OCI-M2 (cell line): ENCODE measurements around the gene WDR91.
"Not testable (repeated sequence)": the region's sequence is repeated elsewhere in the genome, so short reads cannot be mapped to it uniquely, and the experiment has no call there.

Source experiments
- DNase-seq: peaks from one replicate; lab custom pipeline; 2025; ENCODE audit not compliant: unreplicated experiment; lab: John Stamatoyannopoulos, UW

Gene WDR91

GRCh38 chr7:135180122-135180521 lies 31.2 kb downstream of the WDR91 start:
- DNase-seq = no peak

- DNase-seq = no peak
Observed at GRCh38 chr7:135179321-135179925, 31.9 kb downstream of the WDR91 start.

DNA sequence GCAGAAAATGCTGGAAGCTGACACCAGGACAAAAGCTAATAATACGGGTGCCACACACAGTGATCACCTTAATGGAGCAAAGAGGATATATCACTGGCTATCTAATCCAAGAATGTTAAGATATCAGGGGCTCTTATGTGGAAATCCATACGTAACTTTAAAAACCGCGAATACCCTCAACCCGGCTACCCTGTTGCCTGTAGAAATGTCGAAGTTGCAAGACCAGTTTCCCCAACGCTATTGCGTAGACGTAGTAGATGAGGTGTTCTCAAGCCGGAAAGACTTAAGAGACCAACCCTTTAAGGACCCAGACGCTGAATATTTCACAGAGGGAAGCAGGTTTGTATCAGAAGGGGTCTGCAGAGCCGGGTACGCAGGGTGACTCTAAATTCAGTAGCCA lies 33.0 kb downstream of the WDR91 start:
- no peak for DNase-seq

- no peak for DNase-seq
Observed at GRCh38 chr7:135177028-135177696, 34.2 kb downstream of the WDR91 start.

DNA sequence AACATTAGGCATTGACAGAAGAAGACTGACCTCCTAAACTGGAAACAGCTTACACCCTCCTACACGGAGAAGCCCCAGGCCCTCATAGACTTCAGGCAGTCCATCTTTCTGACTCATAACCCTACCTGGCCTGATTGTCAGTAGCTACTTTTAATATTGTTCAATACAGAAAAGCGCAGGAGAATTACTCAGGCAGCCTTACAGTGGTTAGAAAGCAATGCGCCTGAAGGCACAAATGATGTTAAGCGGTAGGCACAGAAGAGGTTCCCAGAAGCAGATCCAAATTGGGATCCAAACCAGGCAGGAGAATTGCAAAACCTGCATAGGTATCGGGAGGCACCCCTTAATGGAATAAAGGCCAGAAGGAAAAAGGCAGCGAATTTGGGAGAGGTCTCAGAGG lies 35.4 kb downstream of the WDR91 start:
- no peak for DNase-seq

DNA sequence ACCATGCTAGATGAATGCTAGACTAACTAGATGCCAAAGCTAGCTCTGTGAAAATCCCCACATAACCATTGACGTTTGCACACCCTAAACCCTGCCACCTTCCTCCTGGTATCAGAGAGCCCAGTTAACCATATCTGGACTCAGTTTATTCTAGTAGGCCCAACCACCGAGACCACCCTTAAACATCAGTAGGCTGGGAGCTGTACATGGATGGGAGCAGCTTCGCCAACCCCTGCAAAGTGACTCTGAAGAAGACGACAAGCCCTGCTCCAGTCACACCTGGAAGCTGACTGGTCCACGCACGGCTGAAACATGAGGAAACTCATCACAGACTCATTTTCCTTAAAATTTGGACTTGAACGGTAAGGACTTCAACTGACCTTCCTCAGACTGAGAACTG lies 36.4 kb downstream of the WDR91 start:
- DNase-seq = no peak

DNA sequence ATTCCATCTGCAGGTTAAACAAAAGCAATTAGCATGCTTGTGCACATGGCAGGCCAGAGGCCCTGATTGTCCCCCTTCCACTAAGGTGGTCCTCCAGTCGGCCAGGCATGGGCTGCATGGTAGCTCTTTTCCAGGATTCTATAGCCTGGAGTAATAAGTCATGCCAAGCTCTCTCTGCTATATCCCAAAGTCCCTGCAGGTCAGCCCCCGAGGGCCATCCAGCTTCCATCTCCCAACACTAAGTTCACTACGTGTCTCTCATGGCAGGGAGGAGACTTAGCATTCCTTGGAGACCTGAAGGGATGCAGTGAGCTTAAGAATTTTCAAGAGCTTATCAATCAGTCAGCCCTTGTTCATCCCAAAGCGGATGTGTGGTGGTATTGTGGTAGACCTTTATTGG lies 37.4 kb downstream of the WDR91 start:
- DNase-seq = not testable (repeated sequence)

DNA sequence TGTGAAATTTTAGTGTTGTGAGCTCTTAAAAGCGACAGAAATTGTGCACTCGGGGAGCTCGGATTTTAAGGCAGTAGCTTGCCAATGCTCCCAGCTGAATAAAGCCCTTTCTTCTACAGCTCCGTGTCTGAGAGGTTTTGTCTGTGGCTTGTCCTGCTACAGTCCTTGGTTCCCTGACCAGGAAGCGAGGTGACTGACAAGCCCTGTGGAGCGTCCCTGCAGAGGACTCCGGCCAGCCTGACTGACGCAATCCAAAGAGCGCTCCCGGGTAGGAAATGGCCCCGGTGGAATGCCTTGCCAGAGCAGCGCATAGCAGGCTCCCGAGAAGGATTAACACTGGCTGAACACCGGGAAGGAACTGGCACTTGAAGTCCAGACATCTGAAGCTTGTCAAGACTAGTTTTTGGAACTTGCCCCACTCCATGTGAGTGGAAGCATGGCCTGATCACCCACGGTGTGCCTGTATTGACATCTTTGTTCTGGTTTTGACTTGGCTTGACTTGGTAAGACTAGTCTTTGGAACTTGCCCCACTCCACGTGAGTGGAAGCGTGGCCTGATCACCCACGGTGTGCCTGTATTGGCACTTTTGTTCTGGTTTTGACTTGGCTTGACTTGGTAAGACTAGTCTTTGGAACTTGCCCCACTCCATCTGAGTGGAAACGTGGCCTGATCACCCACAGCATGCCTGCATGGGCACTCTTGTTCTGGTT lies 39.6 kb downstream of the WDR91 start:
- DNase-seq = not testable (repeated sequence)

- not testable (repeated sequence) for DNase-seq
Observed at GRCh38 chr7:135170998-135171481, 40.3 kb downstream of the WDR91 start.

DNA sequence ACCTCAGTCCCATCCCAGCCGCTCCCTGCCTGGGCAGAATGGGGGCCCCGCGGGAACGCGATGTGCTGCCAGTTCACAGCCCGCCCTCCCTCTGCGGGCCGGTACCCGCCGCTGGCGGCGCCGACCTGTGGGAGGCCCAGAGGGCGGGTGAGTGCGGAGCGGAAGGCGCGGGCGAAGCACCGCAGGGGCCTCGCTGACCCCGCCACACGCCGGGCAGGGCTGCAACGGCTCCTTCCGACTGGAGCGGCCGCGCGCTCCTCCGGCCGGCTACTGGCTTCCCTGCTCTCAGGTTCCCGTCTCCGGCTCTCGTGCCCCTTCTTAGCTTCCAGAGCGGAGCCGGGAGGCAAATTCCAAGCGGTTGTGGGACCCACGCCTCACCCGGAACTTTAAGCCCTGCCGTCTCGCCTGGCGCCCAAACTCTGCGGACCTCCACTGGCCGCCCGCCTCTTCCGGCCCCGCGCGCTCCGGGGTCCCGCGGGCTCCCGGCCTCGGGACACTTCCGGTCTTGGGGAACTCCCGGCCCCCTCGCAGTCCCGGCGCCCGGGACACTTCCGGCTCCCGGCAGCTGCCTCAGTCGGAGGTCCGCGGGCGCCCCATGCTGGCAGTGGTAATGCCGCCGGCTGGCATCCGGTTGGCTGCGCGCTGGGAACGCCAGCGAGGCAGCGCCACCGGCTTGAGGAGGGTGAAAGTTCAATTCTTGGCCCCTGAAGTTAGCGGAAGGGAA lies 40.9 kb downstream of the WDR91 start, which contains the start of gene CYREN:
CYREN (minus strand) TSS at position 434 of the 724 bp plus-strand sequence. CDS start 1,785 bp downstream, outside the sequence.
- DNase-seq = peak; percentile 91

- DNase-seq = no peak
Observed at GRCh38 chr7:135169964-135170273, 41.4 kb downstream of the WDR91 start.

- DNase-seq = no peak
Observed at GRCh38 chr7:135169141-135169963, 42.0 kb downstream of the WDR91 start.

- DNase-seq = no peak
Observed at GRCh38 chr7:135168489-135169140, 42.7 kb downstream of the WDR91 start.

- no peak for DNase-seq
Observed at GRCh38 chr7:135168001-135168400, 43.3 kb downstream of the WDR91 start.

DNA sequence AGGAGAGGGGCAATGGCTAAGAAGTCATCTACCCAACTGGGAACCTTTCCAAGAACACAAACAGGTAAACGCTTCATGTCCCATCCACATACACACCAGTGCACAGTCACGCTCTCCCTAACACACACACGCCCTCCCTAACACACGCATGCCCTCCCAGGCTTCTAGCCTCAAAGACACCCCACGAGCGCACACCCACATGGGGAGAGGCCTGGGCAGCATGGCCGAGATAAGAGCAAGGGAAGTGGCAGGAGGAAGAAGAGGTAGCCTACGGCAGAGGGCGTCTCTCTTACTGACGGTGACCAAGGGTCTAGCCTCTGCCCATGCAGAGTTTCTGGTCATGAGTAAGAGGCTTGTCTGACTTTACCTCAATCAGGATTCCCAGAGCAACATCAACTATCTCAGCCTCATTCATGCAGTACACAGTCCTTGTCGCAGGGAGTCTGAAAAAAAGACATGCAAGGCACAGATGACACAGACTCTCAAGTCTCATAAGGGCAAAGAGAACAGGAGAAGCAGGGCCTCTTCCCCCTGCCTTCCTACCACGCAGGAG lies 43.9 kb downstream of the WDR91 start:
- no peak for DNase-seq

- no peak for DNase-seq
Observed at GRCh38 chr7:135166338-135166990, 44.9 kb downstream of the WDR91 start.

DNA sequence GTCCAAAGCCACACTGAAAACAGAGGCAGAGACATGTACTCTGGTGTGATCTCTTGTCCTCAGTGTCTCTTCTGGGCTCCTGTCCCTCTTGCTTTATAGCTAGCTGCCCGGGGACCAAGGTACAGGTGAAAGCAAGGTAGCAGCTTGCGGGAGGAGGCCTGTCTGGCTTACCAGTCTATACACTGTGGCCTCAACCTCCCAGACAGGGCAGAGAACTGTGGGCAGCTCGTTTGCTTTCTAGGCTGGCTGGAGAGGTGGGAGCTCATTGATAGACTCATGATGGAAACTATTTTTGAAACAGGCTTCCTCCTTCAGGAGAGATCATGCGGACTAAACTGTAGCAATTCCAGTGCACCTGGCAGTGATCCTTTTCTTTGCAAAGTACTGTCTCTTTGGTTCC lies 45.5 kb downstream of the WDR91 start:
- no peak for DNase-seq

GRCh38 chr7:135164357-135165061 lies 46.8 kb downstream of the WDR91 start:
- DNase-seq = no peak
